PC-9 (cell line): ENCODE measurements around the gene PTTG1IP.

Experiments
- CTCF ChIP-seq: fragments of 200-600 bp; sonication (generic); conservative IDR thresholded peaks from 2 replicates; pipeline ENCODE4 v1.6.1; 2017; ENCODE audit warnings: mixed run types, antibody characterized with exemption, mild to moderate bottlenecking, moderate library complexity
- EZH2 ChIP-seq: fragments of 200-600 bp; sonication (generic); IDR thresholded peaks from 2 replicates; pipeline ENCODE4 v1.8.0; 2017; ENCODE audit warnings: antibody characterized with exemption, low read depth

- TF ChIP-seq CTCF = no peak
- no peak for TF ChIP-seq EZH2
Measured at GRCh38 chr21:44891631-44892031, 18.1 kb upstream of the PTTG1IP start.
